HCT116 (cell line): Measurements from ENCODE around the gene FBXO5. TPM values are rescaled to one million over a fixed set of nuclear protein-coding genes. Genes with fewer than 3 reads are reported as not detected.

Experiments used
- ATAC-seq: fragments of 200-7000 bp; cut with Tn5 transposase; 2 replicates; pipeline ENCODE4 v1.9.1; 2020; ENCODE audit warnings: mild to moderate bottlenecking, moderate library complexity
- BruUV-seq: library from RNA; stranded (reverse); fragments of 400-500 nt; replicated peaks from 2 replicates; lab custom pipeline; 2021; lab: Mats Ljungman, UMichigan
- CTCF ChIA-PET: fragments of 300-600 bp; sonication (Branson Sonifier 250); formaldehyde crosslinking; loops from one replicate; lab custom pipeline; 2021; ENCODE audit warnings: antibody characterized with exemption; lab: Charles Lee
- POLR2A ChIA-PET: fragments of 300-600, 350-600 bp; sonication (Branson Sonifier 250); formaldehyde crosslinking; loops from one replicate; lab custom pipeline; 2021; ENCODE audit warnings: antibody characterized with exemption; lab: Charles Lee
- RAD21 ChIA-PET, 2 experiments: fragments of 300-600 bp; sonication (Branson Sonifier 250); formaldehyde crosslinking; loops; one replicate each; lab custom pipeline; 2023; ENCODE audit warnings: low total read pairs in 2 of 2; ENCODE audit not compliant: uncharacterized antibody in 2 of 2, unreplicated experiment in 2 of 2, low non-redundant PET in 1 of 2; lab: Charles Lee
- DNase-seq: peaks from one replicate; pipeline ENCODE4 v3.0.0-alpha.2; 2010; ENCODE audit warnings: low read depth, low spot score
- H2AFZ ChIP-seq: fragments of 200-600 bp; shearing (Covaris generic), sonication (generic); 2 replicates; pipeline ENCODE4 v1.6.1; 2017; ENCODE audit warnings: low read depth, mixed run types, mixed read lengths, antibody characterized with exemption, low read length; ENCODE audit not compliant: poor library complexity, severe bottlenecking
- H3K27ac ChIP-seq: 2 replicates; pipeline ENCODE4 v1.5.1; 2012; ENCODE audit warnings: low read depth, low read length
- H3K27me3 ChIP-seq: fragments of 200-600 bp; sonication (generic); 2 replicates; pipeline ENCODE4 v1.6.1; 2016; ENCODE audit warnings: mixed run types, low read length, mixed read lengths; ENCODE audit not compliant: insufficient read depth
- H3K36me3 ChIP-seq, 2 experiments: fragments of 200-500 bp in 1 of 2; fragments of 200-600 bp in 1 of 2; sonication (Bioruptor generic) in 1 of 2; sonication (generic) in 1 of 2; 2 replicates each; pipeline versions ENCODE4 v1.5.1 to v1.6.1; 2014 to 2016; ENCODE audit warnings: low read length in 2 of 2, inconsistent platforms in 1 of 2, mixed read lengths in 1 of 2, mixed run types in 1 of 2; ENCODE audit not compliant: insufficient read depth in 2 of 2, control insufficient read depth in 1 of 2
- H3K4me1 ChIP-seq, 2 experiments: fragments of 200-600 bp in 1 of 2; sonication (generic) in 1 of 2; 2 replicates each; pipeline versions ENCODE4 v1.5.1 to v1.6.1; 2012 to 2017; ENCODE audit warnings: low read length in 2 of 2, inconsistent platforms in 1 of 2, mild to moderate bottlenecking in 1 of 2, mixed read lengths in 1 of 2, mixed run types in 1 of 2, moderate library complexity in 1 of 2; ENCODE audit not compliant: insufficient read depth in 2 of 2, control insufficient read depth in 1 of 2
- H3K4me2 ChIP-seq: fragments of 200-600 bp; sonication (generic); 2 replicates; pipeline ENCODE4 v1.6.1; 2017; ENCODE audit warnings: mixed run types, low read length, mixed read lengths
- H3K4me3 ChIP-seq, 2 experiments: fragments of 200-600 bp in 1 of 2; sonication (generic) in 1 of 2; replicated peaks in 1 of 2; 2 replicates each; pipeline ENCODE4 v1.5.1; 2011 to 2016; ENCODE audit warnings: low read length in 2 of 2, control low read depth in 1 of 2, low read depth in 1 of 2, mild to moderate bottlenecking in 1 of 2, mixed read lengths in 1 of 2, mixed run types in 1 of 2
- H3K79me2 ChIP-seq: fragments of 200-600 bp; sonication (generic); 2 replicates; pipeline ENCODE4 v1.6.1; 2017; ENCODE audit warnings: mild to moderate bottlenecking, mixed run types, low read length, moderate library complexity, mixed read lengths; ENCODE audit not compliant: insufficient read depth
- H3K9ac ChIP-seq: fragments of 200-600 bp; sonication (generic); 2 replicates; pipeline ENCODE4 v1.6.1; 2016; ENCODE audit warnings: low read length, mixed read lengths
- H3K9me2 ChIP-seq: fragments of 200-600 bp; sonication (generic), shearing (Covaris generic); 2 replicates; pipeline ENCODE4 v1.6.1; 2017; ENCODE audit warnings: mixed run types, mild to moderate bottlenecking, moderate library complexity; ENCODE audit not compliant: insufficient read depth
- H3K9me3 ChIP-seq, 2 experiments: fragments of 200-500 bp in 1 of 2; fragments of 200-600 bp in 1 of 2; sonication (Bioruptor generic) in 1 of 2; sonication (generic) in 1 of 2; 2 replicates each; pipeline ENCODE4 v1.6.1; 2014 to 2017; ENCODE audit warnings: low read length in 2 of 2, mixed read lengths in 2 of 2, inconsistent platforms in 1 of 2, low read depth in 1 of 2, mild to moderate bottlenecking in 1 of 2, mixed run types in 1 of 2, moderate library complexity in 1 of 2; ENCODE audit not compliant: control insufficient read depth in 1 of 2, insufficient read depth in 1 of 2
- H4K20me1 ChIP-seq: fragments of 200-600 bp; sonication (generic), shearing (Covaris generic); 2 replicates; pipeline ENCODE4 v1.6.1; 2017; ENCODE audit warnings: mixed run types, mild to moderate bottlenecking, moderate library complexity; ENCODE audit not compliant: insufficient read depth
- CBX3 ChIP-seq: IDR thresholded peaks from 2 replicates; pipeline ENCODE4 v1.6.1; 2012; ENCODE audit warnings: low read depth
- CEBPB ChIP-seq: IDR thresholded peaks from 2 replicates; pipeline ENCODE4 v1.6.1; 2012; ENCODE audit warnings: low read depth
- CTCF ChIP-seq, 3 experiments: fragments of 200-600 bp in 1 of 3; sonication (generic) in 1 of 3; IDR thresholded peaks in 2 of 3; conservative IDR thresholded peaks in 1 of 3; 2 replicates each; pipeline ENCODE4 v1.5.1; 2012 to 2017; ENCODE audit warnings: low read depth in 2 of 3, low read length in 2 of 3, antibody characterized with exemption in 1 of 3, borderline replicate concordance in 1 of 3, control low read depth in 1 of 3, mild to moderate bottlenecking in 1 of 3, mixed read lengths in 1 of 3, mixed run types in 1 of 3, moderate library complexity in 1 of 3; ENCODE audit not compliant: insufficient read depth in 1 of 3
- EZH2 ChIP-seq: fragments of 200-600 bp; sonication (generic); IDR thresholded peaks from 2 replicates; pipeline ENCODE4 v1.6.1; 2017; ENCODE audit warnings: antibody characterized with exemption, mixed run types
- EZH2phosphoT487 ChIP-seq: fragments of 200-600 bp; IDR thresholded peaks from 2 replicates; pipeline ENCODE4 v1.6.1; 2018; ENCODE audit warnings: antibody characterized with exemption, borderline replicate concordance
- FOSL1 ChIP-seq: IDR thresholded peaks from 2 replicates; pipeline ENCODE4 v1.6.1; 2012; ENCODE audit warnings: low read depth
- JUND ChIP-seq: IDR thresholded peaks from 2 replicates; pipeline ENCODE4 v1.6.1; 2012
- MAX ChIP-seq: IDR thresholded peaks from 2 replicates; pipeline ENCODE4 v1.6.1; 2012
- POLR2A ChIP-seq: IDR thresholded peaks from 2 replicates; pipeline ENCODE4 v1.7.0; 2011; ENCODE audit warnings: borderline replicate concordance; ENCODE audit not compliant: insufficient read depth, insufficient read length; ENCODE audit errors: extremely low read depth
- POLR2AphosphoS5 ChIP-seq: IDR thresholded peaks from 2 replicates; pipeline ENCODE4 v1.6.1; 2011; ENCODE audit warnings: mild to moderate bottlenecking, low read depth, low read length, moderate library complexity
- RAD21 ChIP-seq: IDR thresholded peaks from 2 replicates; pipeline ENCODE4 v1.6.1; 2012; ENCODE audit warnings: low read depth, mild to moderate bottlenecking
- SIN3A ChIP-seq: IDR thresholded peaks from 2 replicates; pipeline ENCODE4 v1.6.1; 2012; ENCODE audit warnings: low read depth
- ZBTB33 ChIP-seq: IDR thresholded peaks from 2 replicates; pipeline ENCODE4 v1.6.1; 2011; ENCODE audit warnings: mild to moderate bottlenecking, low read length, moderate library complexity; ENCODE audit not compliant: insufficient replicate concordance; ENCODE audit errors: extremely low read depth
- ZFX ChIP-seq: fragments of 450-650 bp; IDR thresholded peaks from 2 replicates; pipeline ENCODE4 v1.6.1; 2017
- ZNF274 ChIP-seq: fragments of 200-500 bp; sonication (Bioruptor generic); IDR thresholded peaks from 2 replicates; pipeline ENCODE4 v1.6.1; 2014; ENCODE audit warnings: mild to moderate bottlenecking, low read depth, low read length, inconsistent platforms
- intact Hi-C: fragments of 100-400 bp; cut with micrococcal nuclease; formaldehyde crosslinking; loops from 2 replicates; pipeline ENCODE4 v1.10.0; 2022
- total RNA-seq: library from RNA; stranded (reverse); gene quantifications from one replicate; pipeline ENCODE4 v1.2.1, GENCODE V29; 2021; ENCODE audit not compliant: unreplicated experiment

Gene FBXO5
- total RNA-seq, 1 experiment from 2014 or later, result 38.9 TPM

GRCh38 chr6:153032255-153032882 lies 49.5 kb upstream of the FBXO5 start:
- no peaks in the 10 kb centered on the region for H4K20me1 ChIP-seq
- H3K27ac ChIP-seq, result no peak overlapping the region
- intact Hi-C loops, result loop anchor here (2.0 to 5.0 kb wide), 5 partner anchors 198 to 915 kb away; no protein-coding TSS in a partner anchor
- no peak overlapping the region for H3K9ac ChIP-seq
- TF ChIP-seq CBX3 (no peak), EZH2 (no peak), POLR2AphosphoS5 (no peak), FOSL1 (no peak), ZNF274 (no peak), ZBTB33 (no peak), RAD21 (peak; percentile 66), CTCF (IDR thresholded peaks at IDR 0.05 in 2 of 3, conservative IDR thresholded peaks at IDR 0.05 in 1 of 3; ENCODE audit: borderline replicate concordance in 1 of 3, insufficient read depth in 1 of 3, low read depth in 2 of 3, low read length in 2 of 3) (peak; percentile 24 to 61 (median 50); a peak in 3 of 6 replicates), JUND (no peak), MAX (no peak), SIN3A (no peak), POLR2A (no peak), EZH2phosphoT487 (no peak), ZFX (no peak), CEBPB (no peak)
- peak; percentile 27 for DNase-seq
- no peaks in the 10 kb centered on the region for H3K4me1 ChIP-seq
- H2AFZ ChIP-seq, result no peak overlapping the region
- no TSS peak for BruUV-seq
- no peaks in the 10 kb centered on the region for H3K9me3 ChIP-seq
- peak; percentile 60; the same call in 1 of the 2 replicates for ATAC-seq
- CTCF ChIA-PET, result interaction anchor here (0.7 to 2.2 kb wide), 12 partner anchors 9 to 1012 kb away, joined by 3 to 13 read pairs (median 4); no protein-coding TSS in a partner anchor
- no peaks in the 10 kb centered on the region for H3K79me2 ChIP-seq
- H3K27me3 ChIP-seq, result no peaks in the 10 kb centered on the region
- no peak overlapping the region for H3K4me3 ChIP-seq
- H3K9me2 ChIP-seq, result no peaks in the 10 kb centered on the region
- no peak overlapping the region for H3K4me2 ChIP-seq
- RAD21 ChIA-PET, result interaction anchor here (0.7 to 1.0 kb wide), 2 partner anchors 78 to 199 kb away, joined by 4 read pairs; no protein-coding TSS in a partner anchor
- no peaks in the 10 kb centered on the region for H3K36me3 ChIP-seq
- POLR2A ChIA-PET, result no interaction called here
